Measurements from ENCODE around the gene HIBADH.

HIBADH gene

GRCh38 chr7:27560706-27561235 lies 101.9 kb downstream of the HIBADH start:
- peak; percentile 19 for TF ChIP-seq CTCF (IDR thresholded peaks at IDR 0.05; ENCODE audit: low read length, missing control alignments)

GRCh38 chr7:27555670-27556069 lies 107.0 kb downstream of the HIBADH start:
- no peak for DNase-seq (ENCODE audit: low read depth)
- no peak overlapping the region for H3K4me3 ChIP-seq (replicated peaks; ENCODE audit: low read depth, low read length)
- TF ChIP-seq CTCF (IDR thresholded peaks at IDR 0.05; ENCODE audit: low read length, missing control alignments), result no peak

More at GRCh38 chr7:27560706-27561235, 101.9 kb downstream of the HIBADH start:
- no peak overlapping the region for H3K4me3 ChIP-seq (replicated peaks; ENCODE audit: low read depth, low read length)
- peak; percentile 74 for DNase-seq (ENCODE audit: low read depth)

GRCh38 chr7:27554826-27555225 lies 107.9 kb downstream of the HIBADH start:
- no peak overlapping the region for H3K4me3 ChIP-seq (replicated peaks; ENCODE audit: low read depth, low read length)
- no peak for DNase-seq (ENCODE audit: low read depth)
- TF ChIP-seq CTCF (IDR thresholded peaks at IDR 0.05; ENCODE audit: low read length, missing control alignments), result no peak

- DNase-seq (ENCODE audit: low read depth), result no peak
- no peak for TF ChIP-seq CTCF (IDR thresholded peaks at IDR 0.05; ENCODE audit: low read length, missing control alignments)
- H3K4me3 ChIP-seq (replicated peaks; ENCODE audit: low read depth, low read length), result no peak overlapping the region
These were observed 109.4 kb downstream of the HIBADH start for GRCh38 chr7:27553273-27553672.

DNA sequence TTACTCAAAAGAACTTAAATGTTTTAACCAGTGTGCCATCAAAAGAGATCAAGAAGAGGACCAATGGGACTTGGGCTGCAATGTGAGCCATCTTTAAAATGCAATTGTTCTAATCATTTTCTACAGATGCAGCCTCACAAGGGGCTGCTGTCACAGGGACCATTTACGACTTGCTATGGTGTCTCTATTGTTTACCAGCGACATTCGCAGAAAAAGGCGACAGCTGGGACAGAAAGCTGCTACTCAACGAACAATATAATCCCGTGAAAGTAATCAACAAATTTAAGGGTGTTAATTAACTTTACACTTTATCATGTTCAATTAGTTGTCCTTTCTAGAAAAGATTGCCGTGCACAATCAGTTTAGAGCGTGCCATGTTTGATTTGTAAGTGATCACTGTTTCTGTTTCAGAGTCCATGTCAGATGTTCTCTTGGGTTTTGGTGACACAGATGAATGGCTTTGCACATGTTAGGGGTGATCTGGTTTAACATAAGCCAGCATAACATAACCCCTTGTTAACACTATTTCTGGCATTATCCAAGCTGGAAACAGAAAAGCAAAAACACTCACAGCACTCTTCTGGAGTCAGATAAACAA lies 110.8 kb downstream of the HIBADH start:
- H3K4me3 ChIP-seq (replicated peaks; ENCODE audit: low read depth, low read length), result no peak overlapping the region
- no peak for TF ChIP-seq CTCF (IDR thresholded peaks at IDR 0.05; ENCODE audit: low read length, missing control alignments)

GRCh38 chr7:27549606-27550005 lies 113.1 kb downstream of the HIBADH start:
- TF ChIP-seq CTCF (IDR thresholded peaks at IDR 0.05; ENCODE audit: low read length, missing control alignments), result no peak
- H3K4me3 ChIP-seq (replicated peaks; ENCODE audit: low read depth, low read length), result no peak overlapping the region
- no peak for DNase-seq (ENCODE audit: low read depth)

More for the DNA sequence above, 110.8 kb downstream of the HIBADH start:
- no peak for DNase-seq (ENCODE audit: low read depth)

- DNase-seq (ENCODE audit: low read depth), result no peak
- H3K4me3 ChIP-seq (replicated peaks; ENCODE audit: low read depth, low read length), result no peak overlapping the region
- TF ChIP-seq CTCF (IDR thresholded peaks at IDR 0.05; ENCODE audit: low read length, missing control alignments), result no peak
These were observed 114.4 kb downstream of the HIBADH start for GRCh38 chr7:27548304-27548703.
